Endothelial cell (in vitro differentiated cells): Measurements from ENCODE around the gene MAP3K7CL. TPM values are rescaled to one million over a fixed set of nuclear protein-coding genes. Genes with fewer than 3 reads are reported as not detected.

Experiments
- DNase-seq: peaks from one replicate; pipeline ENCODE4 v3.0.0; 2021; ENCODE audit warnings: low spot score
- H3K27ac Mint-ChIP-seq: one replicate; pipeline ENCODE4 v1.8.0; 2021; ENCODE audit warnings: mixed read lengths, inconsistent platforms; ENCODE audit not compliant: unreplicated experiment
- H3K27me3 Mint-ChIP-seq: one replicate; pipeline ENCODE4 v1.8.0; 2021; ENCODE audit warnings: mild to moderate bottlenecking, moderate library complexity, mixed read lengths, inconsistent platforms; ENCODE audit not compliant: unreplicated experiment
- H3K36me3 Mint-ChIP-seq: one replicate; pipeline ENCODE4 v1.8.0; 2021; ENCODE audit warnings: mild to moderate bottlenecking, low read depth, mixed read lengths, inconsistent platforms; ENCODE audit not compliant: unreplicated experiment
- H3K4me1 Mint-ChIP-seq: one replicate; pipeline ENCODE4 v1.8.0; 2021; ENCODE audit warnings: mild to moderate bottlenecking, mixed read lengths, inconsistent platforms; ENCODE audit not compliant: unreplicated experiment
- H3K4me3 Mint-ChIP-seq: one replicate; pipeline ENCODE4 v1.8.0; 2021; ENCODE audit warnings: mild to moderate bottlenecking, mixed read lengths, inconsistent platforms; ENCODE audit not compliant: unreplicated experiment
- H3K9me3 Mint-ChIP-seq: one replicate; pipeline ENCODE4 v1.8.0; 2021; ENCODE audit warnings: mixed read lengths, inconsistent platforms; ENCODE audit not compliant: unreplicated experiment
- CTCF ChIP-seq: fragments of 200-600 bp; sonication (generic); IDR thresholded peaks from one replicate; pipeline ENCODE4 v1.5.0; 2021; ENCODE audit warnings: antibody characterized with exemption; ENCODE audit not compliant: unreplicated experiment
- total RNA-seq: library from RNA; stranded (reverse); fragmentation: NEBNext Ultra II Directional; extraction: Animal tissue kit (Norgen Biotek cat#: 25700); gene quantifications from one replicate; pipeline ENCODE4 v1.2.1, GENCODE V29; 2021; ENCODE audit not compliant: unreplicated experiment

The MAP3K7CL gene
- total RNA-seq, 1 donor from 2014 or later: 1.0 TPM

- Mint-ChIP-seq H3K4me1 (no peaks in the 10 kb centered on the region), H3K27ac (no peak overlapping the region), H3K27me3 (no peaks in the 10 kb centered on the region), H3K9me3 (no peaks in the 10 kb centered on the region), H3K36me3 (no peaks in the 10 kb centered on the region), H3K4me3 (no peak overlapping the region)
- no peak for TF ChIP-seq CTCF
- DNase-seq: no peak
Observed at GRCh38 chr21:29205988-29206387, 75.5 kb downstream of the MAP3K7CL start.

DNA sequence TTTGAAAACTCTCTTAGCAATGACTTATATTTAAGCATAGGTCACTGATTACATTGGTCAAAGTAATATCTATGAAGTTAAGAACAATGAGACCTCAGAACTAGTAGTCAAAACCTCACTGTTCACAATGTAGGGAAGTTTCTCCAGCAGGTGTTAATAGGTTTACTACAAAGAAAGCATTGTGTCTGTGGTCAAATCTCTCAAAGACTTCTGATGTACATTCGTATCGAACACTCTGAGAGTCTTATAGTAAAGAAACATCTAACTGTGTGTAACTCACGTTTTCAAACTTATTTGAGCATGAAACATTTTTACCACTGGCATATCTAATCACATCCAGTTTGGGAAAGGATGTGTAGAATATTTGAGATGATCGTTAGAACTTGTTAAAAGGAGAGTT, 76.0 kb downstream of the MAP3K7CL start:
- Mint-ChIP-seq H3K27ac (no peak overlapping the region), H3K4me3 (no peak overlapping the region), H3K27me3 (no peaks in the 10 kb centered on the region), H3K36me3 (no peaks in the 10 kb centered on the region), H3K9me3 (no peaks in the 10 kb centered on the region), H3K4me1 (no peaks in the 10 kb centered on the region)
- no peak for DNase-seq
- no peak for TF ChIP-seq CTCF

DNA sequence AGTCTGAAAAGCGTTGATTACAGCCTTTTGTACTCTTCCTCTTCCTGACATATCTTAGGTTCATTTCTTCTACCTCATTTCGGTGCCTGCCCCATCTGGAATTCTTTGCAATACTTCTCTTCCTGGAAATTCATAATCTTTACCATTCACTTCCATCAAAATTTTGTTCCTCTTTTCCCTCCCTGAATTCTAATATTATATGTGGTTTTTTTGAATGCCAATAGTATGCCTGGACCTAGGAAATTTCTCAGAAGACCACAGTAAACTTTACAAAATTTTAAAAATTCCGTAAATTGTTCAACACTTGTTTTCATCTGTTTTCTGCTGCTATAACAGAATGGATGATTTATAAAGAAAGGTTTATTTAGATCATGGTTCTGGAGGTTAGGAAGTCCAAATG, 76.8 kb downstream of the MAP3K7CL start:
- no peaks in the 10 kb centered on the region for H3K27me3 Mint-ChIP-seq
- no peak for DNase-seq
- H3K36me3 Mint-ChIP-seq: no peaks in the 10 kb centered on the region
- no peak overlapping the region for H3K27ac Mint-ChIP-seq
- H3K4me1 Mint-ChIP-seq: no peaks in the 10 kb centered on the region
- no peak overlapping the region for H3K4me3 Mint-ChIP-seq
- H3K9me3 Mint-ChIP-seq: no peaks in the 10 kb centered on the region
- no peak for TF ChIP-seq CTCF

- Mint-ChIP-seq H3K36me3 (no peaks in the 10 kb centered on the region), H3K27me3 (no peaks in the 10 kb centered on the region), H3K27ac (no peak overlapping the region), H3K4me3 (no peak overlapping the region), H3K9me3 (no peaks in the 10 kb centered on the region), H3K4me1 (no peaks in the 10 kb centered on the region)
- no peak for DNase-seq
- no peak for TF ChIP-seq CTCF
Observed at GRCh38 chr21:29208044-29208681, 77.7 kb downstream of the MAP3K7CL start.

DNA sequence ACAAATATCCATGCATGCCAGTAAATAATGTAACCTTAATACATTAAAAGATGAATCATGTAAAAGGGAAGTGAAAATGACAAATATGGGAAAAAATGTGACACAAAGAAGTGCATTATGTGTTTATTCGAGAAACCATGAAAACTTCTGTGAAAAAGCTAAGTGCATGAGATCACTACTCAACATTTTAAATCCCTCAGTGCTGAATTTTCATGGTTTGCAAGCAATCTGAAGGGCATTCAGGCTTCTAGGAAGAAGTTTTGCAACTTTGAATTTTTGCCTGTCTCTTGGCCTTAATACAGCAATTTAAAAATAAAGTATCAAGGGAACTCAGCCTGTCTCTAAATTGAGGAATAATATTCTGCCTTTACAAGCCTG, 78.2 kb downstream of the MAP3K7CL start:
- Mint-ChIP-seq H3K27me3 (no peaks in the 10 kb centered on the region), H3K27ac (no peak overlapping the region), H3K36me3 (no peaks in the 10 kb centered on the region), H3K9me3 (no peaks in the 10 kb centered on the region), H3K4me3 (no peak overlapping the region), H3K4me1 (no peaks in the 10 kb centered on the region)
- no peak for DNase-seq
- no peak for TF ChIP-seq CTCF
